Mesothelial cell of epicardium (in vitro differentiated cells): ENCODE data around the gene SPATA18. TPM values are rescaled to one million over a fixed set of nuclear protein-coding genes. Genes with fewer than 3 reads are reported as not detected.

Source experiments
- DNase-seq, 2 experiments: peaks; one replicate each; pipeline ENCODE4 v3.0.0; 2021; ENCODE audit warnings: low spot score in 2 of 2; ENCODE audit not compliant: unreplicated experiment in 2 of 2
- H3K27ac Mint-ChIP-seq: 2 replicates; pipeline ENCODE4 v1.8.0; 2021; ENCODE audit warnings: mixed read lengths
- H3K27me3 Mint-ChIP-seq: 2 replicates; pipeline ENCODE4 v1.8.0; 2021; ENCODE audit warnings: low read depth, mixed read lengths
- H3K36me3 Mint-ChIP-seq: 2 replicates; pipeline ENCODE4 v1.8.0; 2021; ENCODE audit warnings: mixed read lengths
- H3K4me1 Mint-ChIP-seq: 2 replicates; pipeline ENCODE4 v1.8.0; 2021; ENCODE audit warnings: mixed read lengths
- H3K4me3 Mint-ChIP-seq: 2 replicates; pipeline ENCODE4 v1.8.0; 2021; ENCODE audit warnings: mild to moderate bottlenecking, moderate library complexity, mixed read lengths
- H3K9me3 Mint-ChIP-seq: 2 replicates; pipeline ENCODE4 v1.8.0; 2021; ENCODE audit warnings: mixed read lengths
- total RNA-seq: library from RNA; stranded (reverse); gene quantifications from 3 replicates; pipeline ENCODE4 v1.2.1, GENCODE V29; 2021
- TF ChIP-seq, protein P1 (sequence below): fragments of 200-600 bp; sonication (generic); IDR thresholded peaks from one replicate; pipeline ENCODE4 v1.5.0; 2021; ENCODE audit warnings: antibody characterized with exemption; ENCODE audit not compliant: unreplicated experiment

SPATA18 gene
- total RNA-seq, 1 donor from 2014 or later, result 10.0 TPM

DNA sequence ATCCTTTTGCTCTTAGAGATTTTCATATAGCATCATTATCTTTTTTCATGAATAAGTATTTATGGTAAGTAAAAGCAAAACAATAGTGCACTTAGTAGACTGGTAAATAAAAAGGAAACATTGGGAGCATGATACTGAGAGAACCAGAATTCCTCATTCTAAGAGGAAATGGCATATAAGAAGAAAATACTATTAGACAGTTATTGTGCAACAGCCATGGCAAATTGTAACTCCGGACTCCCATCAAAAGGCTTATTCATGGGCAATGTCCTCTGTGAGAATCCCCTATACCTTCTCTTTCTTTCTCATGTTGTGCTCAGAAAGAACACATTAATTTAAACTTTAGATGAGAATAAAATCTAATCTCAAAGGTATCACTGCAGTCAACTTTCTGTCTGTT, 42.4 kb downstream of the SPATA18 start:
- TF ChIP-seq, protein P1, sequence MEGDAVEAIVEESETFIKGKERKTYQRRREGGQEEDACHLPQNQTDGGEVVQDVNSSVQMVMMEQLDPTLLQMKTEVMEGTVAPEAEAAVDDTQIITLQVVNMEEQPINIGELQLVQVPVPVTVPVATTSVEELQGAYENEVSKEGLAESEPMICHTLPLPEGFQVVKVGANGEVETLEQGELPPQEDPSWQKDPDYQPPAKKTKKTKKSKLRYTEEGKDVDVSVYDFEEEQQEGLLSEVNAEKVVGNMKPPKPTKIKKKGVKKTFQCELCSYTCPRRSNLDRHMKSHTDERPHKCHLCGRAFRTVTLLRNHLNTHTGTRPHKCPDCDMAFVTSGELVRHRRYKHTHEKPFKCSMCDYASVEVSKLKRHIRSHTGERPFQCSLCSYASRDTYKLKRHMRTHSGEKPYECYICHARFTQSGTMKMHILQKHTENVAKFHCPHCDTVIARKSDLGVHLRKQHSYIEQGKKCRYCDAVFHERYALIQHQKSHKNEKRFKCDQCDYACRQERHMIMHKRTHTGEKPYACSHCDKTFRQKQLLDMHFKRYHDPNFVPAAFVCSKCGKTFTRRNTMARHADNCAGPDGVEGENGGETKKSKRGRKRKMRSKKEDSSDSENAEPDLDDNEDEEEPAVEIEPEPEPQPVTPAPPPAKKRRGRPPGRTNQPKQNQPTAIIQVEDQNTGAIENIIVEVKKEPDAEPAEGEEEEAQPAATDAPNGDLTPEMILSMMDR, result no peak
- peaks cover 11% of the 10 kb centered on the region for H3K9me3 Mint-ChIP-seq
- peaks cover 17% of the 10 kb centered on the region for H3K4me1 Mint-ChIP-seq
- no peak for DNase-seq
- H3K36me3 Mint-ChIP-seq, result peaks cover 2% of the 10 kb centered on the region
- H3K27ac Mint-ChIP-seq, result no peak overlapping the region
- H3K4me3 Mint-ChIP-seq, result no peak overlapping the region
- no peaks in the 10 kb centered on the region for H3K27me3 Mint-ChIP-seq

DNA sequence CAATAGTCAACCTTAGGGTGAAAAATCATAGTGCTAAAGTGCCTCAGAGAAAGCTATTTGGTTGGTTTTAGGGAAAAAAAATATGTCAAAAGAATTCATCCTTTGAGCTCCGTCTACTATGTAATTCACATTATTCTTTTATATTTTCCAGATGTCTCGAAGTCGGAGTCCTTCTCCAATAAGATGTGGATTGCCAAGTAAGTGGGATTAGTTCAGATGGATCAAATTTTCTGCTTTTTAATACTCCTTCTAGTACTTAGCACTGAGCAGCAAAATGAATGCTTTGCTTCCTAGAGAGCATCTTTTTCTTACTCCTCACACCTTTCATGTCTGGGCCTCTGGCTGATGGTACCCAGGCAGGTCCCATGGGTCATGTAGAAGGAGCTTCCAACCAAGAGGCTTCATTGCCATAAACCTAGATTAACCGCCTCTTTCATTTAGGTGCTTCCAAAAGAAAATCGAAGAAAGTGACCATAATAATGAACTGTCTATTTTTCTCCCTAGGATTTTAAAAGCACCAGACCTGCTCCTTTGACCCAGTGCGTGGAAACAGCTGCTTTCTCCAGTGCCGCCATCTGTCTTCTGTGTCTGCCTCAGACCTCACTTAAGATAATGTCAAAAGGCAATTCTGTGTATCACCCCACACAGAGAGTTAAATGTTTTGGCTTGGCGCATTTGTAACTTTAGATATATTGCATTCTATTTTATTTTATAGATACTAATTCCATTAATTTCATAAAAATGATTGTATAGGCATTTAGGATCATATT, 43.5 kb downstream of the SPATA18 start:
- no peak for DNase-seq
- TF ChIP-seq, protein P1, result no peak
- Mint-ChIP-seq H3K36me3 (peaks cover under 1% of the 10 kb centered on the region), H3K4me3 (no peak overlapping the region), H3K27me3 (no peaks in the 10 kb centered on the region), H3K4me1 (peaks cover 20% of the 10 kb centered on the region), H3K9me3 (peaks cover 6% of the 10 kb centered on the region), H3K27ac (no peak overlapping the region)

DNA sequence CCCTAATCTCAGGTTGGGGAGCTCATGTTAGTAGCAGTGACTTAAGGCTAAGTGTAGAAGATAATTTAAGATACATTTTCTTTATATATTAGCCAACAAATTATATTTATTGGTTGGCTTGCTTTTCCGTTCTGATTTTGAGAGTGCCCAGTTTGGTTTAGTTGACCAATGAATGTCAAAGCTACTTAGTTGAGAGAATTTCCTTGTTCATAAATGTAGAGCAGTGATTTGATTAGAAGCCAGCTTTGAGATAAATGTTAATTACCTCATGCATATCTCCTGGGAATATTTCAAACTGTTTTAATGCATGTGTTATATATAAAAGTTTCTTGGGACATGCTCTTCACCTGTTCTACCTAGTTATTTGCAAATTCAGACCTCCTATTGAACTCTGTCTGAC, 44.3 kb downstream of the SPATA18 start:
- Mint-ChIP-seq H3K4me3 (no peak overlapping the region), H3K4me1 (peaks cover 27% of the 10 kb centered on the region), H3K36me3 (no peaks in the 10 kb centered on the region), H3K27ac (peak overlapping the region; percentile 3), H3K9me3 (no peaks in the 10 kb centered on the region), H3K27me3 (no peaks in the 10 kb centered on the region)
- TF ChIP-seq, protein P1, result no peak
- DNase-seq, result no peak

DNA sequence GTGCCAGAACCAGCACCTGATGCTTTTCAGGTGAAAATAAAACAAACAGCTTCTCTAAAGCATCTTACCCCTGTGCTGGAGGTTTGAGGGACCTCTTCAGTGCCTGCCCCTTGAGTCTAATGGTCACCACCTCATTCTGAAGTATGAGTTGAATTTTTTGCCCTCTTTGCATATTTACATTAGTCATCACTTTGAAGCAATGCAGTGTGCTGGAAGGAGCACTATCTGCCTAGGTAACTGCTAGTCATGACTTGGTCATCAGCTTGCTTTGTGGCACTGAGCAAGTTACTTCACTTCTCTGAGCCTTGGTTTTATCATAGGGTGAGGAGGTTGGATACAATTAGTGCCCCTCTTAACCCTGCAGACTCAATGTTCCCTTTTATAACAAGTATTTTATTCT, 44.9 kb downstream of the SPATA18 start:
- Mint-ChIP-seq H3K4me3 (no peak overlapping the region), H3K36me3 (no peaks in the 10 kb centered on the region), H3K27ac (peak overlapping the region; percentile 3), H3K9me3 (no peaks in the 10 kb centered on the region), H3K27me3 (no peaks in the 10 kb centered on the region), H3K4me1 (peaks cover 27% of the 10 kb centered on the region)
- TF ChIP-seq, protein P1, result no peak
- DNase-seq, result no peak

DNA sequence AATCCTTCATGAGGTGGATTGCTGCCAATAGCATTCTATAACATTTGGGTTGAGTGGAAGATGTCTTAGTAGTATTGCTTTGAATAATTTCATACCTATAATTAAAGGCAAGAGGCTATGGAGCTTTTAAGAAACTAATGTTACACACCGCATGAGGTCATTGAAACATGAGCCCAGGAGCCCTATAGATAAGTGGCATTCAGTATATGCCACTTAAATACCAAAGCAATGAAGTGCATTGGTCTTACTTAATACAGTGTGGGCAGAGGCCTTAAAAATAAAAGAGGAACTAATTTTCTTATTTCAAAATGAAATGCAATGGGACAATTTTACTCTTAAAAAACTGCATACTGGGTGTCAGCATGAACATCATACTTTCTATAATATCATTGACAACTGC, 47.5 kb downstream of the SPATA18 start:
- Mint-ChIP-seq H3K4me1 (peaks cover 27% of the 10 kb centered on the region), H3K27ac (no peak overlapping the region)

More for the DNA sequence above, 47.5 kb downstream of the SPATA18 start:
- Mint-ChIP-seq H3K36me3 (no peaks in the 10 kb centered on the region), H3K9me3 (no peaks in the 10 kb centered on the region), H3K27me3 (no peaks in the 10 kb centered on the region), H3K4me3 (no peak overlapping the region)
- no peak for DNase-seq
- TF ChIP-seq, protein P1, result no peak
